ENCODE results near the gene MYLK2.

Gene MYLK2

GRCh38 chr20:31866221-31866620, 47.1 kb downstream of the MYLK2 start:
- peaks cover 35% of the 10 kb centered on the region for H3K4me1 ChIP-seq (ENCODE audit: low read length)
- H3K4me3 ChIP-seq (ENCODE audit: low read length) = no peak overlapping the region
- H3K36me3 ChIP-seq (replicated peaks; ENCODE audit: low read depth, low read length) = peaks cover 49% of the 10 kb centered on the region
- no peak overlapping the region for H3K9ac ChIP-seq (ENCODE audit: low read length)
- TF ChIP-seq, protein P1, sequence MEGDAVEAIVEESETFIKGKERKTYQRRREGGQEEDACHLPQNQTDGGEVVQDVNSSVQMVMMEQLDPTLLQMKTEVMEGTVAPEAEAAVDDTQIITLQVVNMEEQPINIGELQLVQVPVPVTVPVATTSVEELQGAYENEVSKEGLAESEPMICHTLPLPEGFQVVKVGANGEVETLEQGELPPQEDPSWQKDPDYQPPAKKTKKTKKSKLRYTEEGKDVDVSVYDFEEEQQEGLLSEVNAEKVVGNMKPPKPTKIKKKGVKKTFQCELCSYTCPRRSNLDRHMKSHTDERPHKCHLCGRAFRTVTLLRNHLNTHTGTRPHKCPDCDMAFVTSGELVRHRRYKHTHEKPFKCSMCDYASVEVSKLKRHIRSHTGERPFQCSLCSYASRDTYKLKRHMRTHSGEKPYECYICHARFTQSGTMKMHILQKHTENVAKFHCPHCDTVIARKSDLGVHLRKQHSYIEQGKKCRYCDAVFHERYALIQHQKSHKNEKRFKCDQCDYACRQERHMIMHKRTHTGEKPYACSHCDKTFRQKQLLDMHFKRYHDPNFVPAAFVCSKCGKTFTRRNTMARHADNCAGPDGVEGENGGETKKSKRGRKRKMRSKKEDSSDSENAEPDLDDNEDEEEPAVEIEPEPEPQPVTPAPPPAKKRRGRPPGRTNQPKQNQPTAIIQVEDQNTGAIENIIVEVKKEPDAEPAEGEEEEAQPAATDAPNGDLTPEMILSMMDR (IDR thresholded peaks at IDR 0.05; ENCODE audit: low read depth, low read length) = no peak
- no peak for TF ChIP-seq EZH2phosphoT487 (IDR thresholded peaks at IDR 0.05; ENCODE audit: low read depth)
- H3K27me3 ChIP-seq (ENCODE audit: low read depth, low read length) = no peaks in the 10 kb centered on the region
- no peak overlapping the region for H2AFZ ChIP-seq (ENCODE audit: low read depth, low read length)
- H3K79me2 ChIP-seq (ENCODE audit: low read length) = peaks cover 36% of the 10 kb centered on the region
- H4K20me1 ChIP-seq (ENCODE audit: insufficient read depth, low read length) = peaks cover 5% of the 10 kb centered on the region; the same call in 1 of the 2 replicates
- no peak overlapping the region for H3K4me2 ChIP-seq (ENCODE audit: low read length)
- H3K27ac ChIP-seq (ENCODE audit: low read length) = no peak overlapping the region
- no peaks in the 10 kb centered on the region for H3K9me3 ChIP-seq (ENCODE audit: insufficient read depth, low read length)

GRCh38 chr20:31868853-31869672, 49.9 kb downstream of the MYLK2 start:
- H3K9me3 ChIP-seq (ENCODE audit: insufficient read depth, low read length) = no peaks in the 10 kb centered on the region
- H3K4me3 ChIP-seq (ENCODE audit: low read length) = peak overlapping the region; percentile 92
- H4K20me1 ChIP-seq (ENCODE audit: insufficient read depth, low read length) = no peaks in the 10 kb centered on the region
- H3K4me2 ChIP-seq (ENCODE audit: low read length) = peak overlapping the region; percentile 95
- H3K27ac ChIP-seq (ENCODE audit: low read length) = peak overlapping the region; percentile 93
- no peak for TF ChIP-seq EZH2phosphoT487 (IDR thresholded peaks at IDR 0.05; ENCODE audit: low read depth)
- TF ChIP-seq, protein P1 (IDR thresholded peaks at IDR 0.05; ENCODE audit: low read depth, low read length) = peak; percentile 20; the same call in 1 of the 2 replicates
- H3K4me1 ChIP-seq (ENCODE audit: low read length) = peaks cover 38% of the 10 kb centered on the region
- no peak overlapping the region for H2AFZ ChIP-seq (ENCODE audit: low read depth, low read length)
- H3K36me3 ChIP-seq (replicated peaks; ENCODE audit: low read depth, low read length) = peaks cover 34% of the 10 kb centered on the region
- H3K79me2 ChIP-seq (ENCODE audit: low read length) = peaks cover 36% of the 10 kb centered on the region
- H3K27me3 ChIP-seq (ENCODE audit: low read depth, low read length) = no peaks in the 10 kb centered on the region
- peak overlapping the region; percentile 96 for H3K9ac ChIP-seq (ENCODE audit: low read length)

GRCh38 chr20:31869673-31869941, 50.5 kb downstream of the MYLK2 start:
- Histone ChIP-seq H3K4me3 (ENCODE audit: low read length) (peak overlapping the region; percentile 92), H3K9ac (ENCODE audit: low read length) (peak overlapping the region; percentile 96), H4K20me1 (ENCODE audit: insufficient read depth, low read length) (no peaks in the 10 kb centered on the region), H3K4me1 (ENCODE audit: low read length) (peaks cover 40% of the 10 kb centered on the region), H3K4me2 (ENCODE audit: low read length) (peak overlapping the region; percentile 95), H2AFZ (ENCODE audit: low read depth, low read length) (no peak overlapping the region), H3K79me2 (ENCODE audit: low read length) (peaks cover 36% of the 10 kb centered on the region), H3K9me3 (ENCODE audit: insufficient read depth, low read length) (no peaks in the 10 kb centered on the region), H3K36me3 (replicated peaks; ENCODE audit: low read depth, low read length) (peaks cover 28% of the 10 kb centered on the region), H3K27me3 (ENCODE audit: low read depth, low read length) (no peaks in the 10 kb centered on the region), H3K27ac (ENCODE audit: low read length) (peak overlapping the region; percentile 93)
- TF ChIP-seq, protein P1 (IDR thresholded peaks at IDR 0.05; ENCODE audit: low read depth, low read length) = no peak
- TF ChIP-seq EZH2phosphoT487 (IDR thresholded peaks at IDR 0.05; ENCODE audit: low read depth) = no peak

- Histone ChIP-seq H3K27me3 (ENCODE audit: low read depth, low read length) (no peaks in the 10 kb centered on the region), H3K79me2 (ENCODE audit: low read length) (peaks cover 36% of the 10 kb centered on the region), H4K20me1 (ENCODE audit: insufficient read depth, low read length) (no peaks in the 10 kb centered on the region), H2AFZ (ENCODE audit: low read depth, low read length) (peak within 1 kb of the TSS; percentile 52), H3K4me2 (ENCODE audit: low read length) (peak within 1 kb of the TSS; percentile 95), H3K36me3 (replicated peaks; ENCODE audit: low read depth, low read length) (peaks cover 23% of the 10 kb centered on the region), H3K4me3 (ENCODE audit: low read length) (peak within 1 kb of the TSS; percentile 92), H3K4me1 (ENCODE audit: low read length) (peaks cover 40% of the 10 kb centered on the region), H3K9ac (ENCODE audit: low read length) (peak within 1 kb of the TSS; percentile 96), H3K27ac (ENCODE audit: low read length) (peak within 1 kb of the TSS; percentile 93), H3K9me3 (ENCODE audit: insufficient read depth, low read length) (no peaks in the 10 kb centered on the region)
- no peak for TF ChIP-seq EZH2phosphoT487 (IDR thresholded peaks at IDR 0.05; ENCODE audit: low read depth)
- TF ChIP-seq, protein P1 (IDR thresholded peaks at IDR 0.05; ENCODE audit: low read depth, low read length) = no peak
These were observed 51.0 kb downstream of the MYLK2 start, which contains the start of the genes DUSP15 and TTLL9 for GRCh38 chr20:31869942-31870725. DUSP15 (minus strand) TSS chr20:31870527; CDS start chr20:31870337, 190 bp downstream. TTLL9 (plus strand) TSS chr20:31870634; CDS start chr20:31871127, 493 bp downstream.
